Karpas-422 (cell line): ENCODE data around the gene RHOT1. TPM values are rescaled to one million over a fixed set of nuclear protein-coding genes. Genes with fewer than 3 reads are reported as not detected.

Experiments used
- DNase-seq: peaks from one replicate; pipeline ENCODE4 v3.0.0-alpha.2; 2015
- H2AFZ ChIP-seq: fragments of 200-600 bp; sonication (generic); 2 replicates; pipeline ENCODE4 v1.6.1; 2014; ENCODE audit warnings: antibody characterized with exemption, low read length, mixed read lengths
- H3K27ac ChIP-seq: fragments of 200-600 bp; sonication (generic); 2 replicates; pipeline ENCODE4 v1.5.1; 2014; ENCODE audit warnings: mild to moderate bottlenecking, low read length, moderate library complexity
- H3K27me3 ChIP-seq: fragments of 200-600 bp; sonication (generic); 2 replicates; pipeline ENCODE4 v1.6.1; 2014; ENCODE audit warnings: low read length, mixed read lengths
- H3K36me3 ChIP-seq: fragments of 200-600 bp; sonication (generic); 2 replicates; pipeline ENCODE4 v1.6.1; 2014; ENCODE audit warnings: low read length, mixed read lengths; ENCODE audit not compliant: insufficient read depth
- H3K4me1 ChIP-seq: fragments of 200-600 bp; sonication (generic); 2 replicates; pipeline ENCODE4 v1.6.1; 2014; ENCODE audit warnings: mild to moderate bottlenecking, low read length, mixed read lengths
- H3K4me2 ChIP-seq: fragments of 200-600 bp; sonication (generic); 2 replicates; pipeline ENCODE4 v1.6.1; 2014; ENCODE audit warnings: low read length, low read depth, mild to moderate bottlenecking; ENCODE audit not compliant: poor library complexity, severe bottlenecking
- H3K4me3 ChIP-seq: fragments of 200-600 bp; sonication (generic); 2 replicates; pipeline ENCODE4 v1.5.1; 2014; ENCODE audit warnings: mild to moderate bottlenecking, antibody characterized with exemption, low read length, mixed read lengths
- H3K79me2 ChIP-seq: fragments of 200-600 bp; sonication (generic); 2 replicates; pipeline ENCODE4 v1.6.1; 2014; ENCODE audit warnings: mild to moderate bottlenecking, low read length, mixed read lengths
- H3K9ac ChIP-seq: fragments of 200-600 bp; sonication (generic); 2 replicates; pipeline ENCODE4 v1.6.0; 2014; ENCODE audit warnings: low read length
- H3K9me2 ChIP-seq: fragments of 200-600 bp; sonication (generic), shearing (Covaris generic); replicated peaks from 2 replicates; pipeline ENCODE4 v1.6.0; 2014; ENCODE audit warnings: mild to moderate bottlenecking, low read length, moderate library complexity; ENCODE audit not compliant: insufficient read depth
- H3K9me3 ChIP-seq: fragments of 300-700, 200-600 bp; sonication (generic); 2 replicates; pipeline ENCODE4 v1.6.1; 2014; ENCODE audit warnings: low read length, mixed read lengths
- H4K20me1 ChIP-seq: fragments of 200-600 bp; sonication (generic); 2 replicates; pipeline ENCODE4 v1.6.1; 2014; ENCODE audit warnings: mild to moderate bottlenecking, antibody characterized with exemption, low read length, low read depth; ENCODE audit not compliant: insufficient read depth
- total RNA-seq: library from RNA; depleted of rRNA; stranded (reverse); fragments of >200 nt; shearing (Covaris generic); gene quantifications from 2 replicates; pipeline ENCODE4 v1.2.3, GENCODE V29; 2014; ENCODE audit warnings: low replicate concordance

RHOT1 gene
- total RNA-seq, 1 experiment from 2014 or later: 87.5 TPM

- Histone ChIP-seq H3K9ac (no peak overlapping the region), H3K4me3 (no peak overlapping the region), H3K4me2 (no peak overlapping the region), H3K27me3 (no peaks in the 10 kb centered on the region), H2AFZ (no peak overlapping the region), H3K36me3 (peaks cover 42% of the 10 kb centered on the region; the same call in 1 of the 2 replicates), H3K27ac (no peak overlapping the region), H3K79me2 (no peaks in the 10 kb centered on the region), H3K9me2 (no peaks in the 10 kb centered on the region), H3K9me3 (no peaks in the 10 kb centered on the region), H4K20me1 (no peaks in the 10 kb centered on the region), H3K4me1 (no peaks in the 10 kb centered on the region)
- no peak for DNase-seq
Measured at GRCh38 chr17:32206861-32207260, 64.6 kb downstream of the RHOT1 start.

- no peak for DNase-seq
- Histone ChIP-seq H3K27ac (no peak overlapping the region), H3K9me3 (no peaks in the 10 kb centered on the region), H3K9ac (no peak overlapping the region), H3K4me2 (no peak overlapping the region), H4K20me1 (no peaks in the 10 kb centered on the region), H3K4me3 (no peak overlapping the region), H3K79me2 (no peaks in the 10 kb centered on the region), H3K9me2 (no peaks in the 10 kb centered on the region), H2AFZ (no peak overlapping the region), H3K36me3 (peaks cover 35% of the 10 kb centered on the region; the same call in 1 of the 2 replicates), H3K4me1 (no peaks in the 10 kb centered on the region), H3K27me3 (no peaks in the 10 kb centered on the region)
Measured at GRCh38 chr17:32208436-32208835, 66.1 kb downstream of the RHOT1 start.

- Histone ChIP-seq H3K4me3 (no peak overlapping the region), H4K20me1 (no peaks in the 10 kb centered on the region), H3K9me2 (no peaks in the 10 kb centered on the region), H3K9ac (no peak overlapping the region), H3K27me3 (no peaks in the 10 kb centered on the region), H3K27ac (no peak overlapping the region), H3K9me3 (no peaks in the 10 kb centered on the region), H2AFZ (no peak overlapping the region), H3K36me3 (peaks cover 31% of the 10 kb centered on the region; the same call in 1 of the 2 replicates), H3K79me2 (no peaks in the 10 kb centered on the region), H3K4me2 (no peak overlapping the region), H3K4me1 (no peaks in the 10 kb centered on the region)
- DNase-seq: no peak
Measured at GRCh38 chr17:32209608-32210007, 67.3 kb downstream of the RHOT1 start.

- H2AFZ ChIP-seq: no peak overlapping the region
- H3K27me3 ChIP-seq: no peaks in the 10 kb centered on the region
- no peaks in the 10 kb centered on the region for H3K9me3 ChIP-seq
- H3K9me2 ChIP-seq: no peaks in the 10 kb centered on the region
- no peaks in the 10 kb centered on the region; the same call in 1 of the 2 replicates for H3K79me2 ChIP-seq
- H3K4me2 ChIP-seq: no peak overlapping the region
- H3K4me1 ChIP-seq: no peaks in the 10 kb centered on the region
- DNase-seq: no peak
- no peak overlapping the region for H3K4me3 ChIP-seq
- H3K36me3 ChIP-seq: peaks cover 28% of the 10 kb centered on the region; the same call in 1 of the 2 replicates
- H3K9ac ChIP-seq: no peak overlapping the region
- no peaks in the 10 kb centered on the region for H4K20me1 ChIP-seq
- H3K27ac ChIP-seq: no peak overlapping the region
Measured at GRCh38 chr17:32211671-32212070, 69.4 kb downstream of the RHOT1 start.

GRCh38 chr17:32215696-32216095 lies 73.4 kb downstream of the RHOT1 start:
- Histone ChIP-seq H4K20me1 (no peaks in the 10 kb centered on the region), H3K27ac (no peak overlapping the region), H2AFZ (no peak overlapping the region), H3K9ac (no peak overlapping the region), H3K4me3 (no peak overlapping the region), H3K79me2 (no peaks in the 10 kb centered on the region; the same call in 1 of the 2 replicates), H3K4me2 (no peak overlapping the region), H3K36me3 (no peaks in the 10 kb centered on the region; the same call in 1 of the 2 replicates), H3K9me2 (no peaks in the 10 kb centered on the region), H3K27me3 (no peaks in the 10 kb centered on the region), H3K9me3 (no peaks in the 10 kb centered on the region), H3K4me1 (no peaks in the 10 kb centered on the region)
- no peak for DNase-seq

GRCh38 chr17:32222621-32223020 lies 80.3 kb downstream of the RHOT1 start:
- DNase-seq: no peak
- Histone ChIP-seq H3K79me2 (no peaks in the 10 kb centered on the region), H3K9me3 (no peaks in the 10 kb centered on the region), H3K4me3 (no peak overlapping the region), H2AFZ (no peak overlapping the region), H3K27me3 (no peaks in the 10 kb centered on the region), H3K27ac (no peak overlapping the region), H3K9me2 (no peaks in the 10 kb centered on the region), H3K9ac (no peak overlapping the region), H3K36me3 (no peaks in the 10 kb centered on the region), H3K4me2 (no peak overlapping the region), H3K4me1 (no peaks in the 10 kb centered on the region), H4K20me1 (no peaks in the 10 kb centered on the region)

GRCh38 chr17:32223703-32224102 lies 81.4 kb downstream of the RHOT1 start:
- Histone ChIP-seq H3K4me3 (no peak overlapping the region), H3K27ac (no peak overlapping the region), H3K27me3 (no peaks in the 10 kb centered on the region), H2AFZ (no peak overlapping the region), H3K4me2 (no peak overlapping the region), H3K9ac (no peak overlapping the region), H3K9me3 (no peaks in the 10 kb centered on the region), H3K79me2 (no peaks in the 10 kb centered on the region), H4K20me1 (no peaks in the 10 kb centered on the region), H3K9me2 (no peaks in the 10 kb centered on the region), H3K36me3 (no peaks in the 10 kb centered on the region), H3K4me1 (no peaks in the 10 kb centered on the region)
- no peak for DNase-seq

DNA sequence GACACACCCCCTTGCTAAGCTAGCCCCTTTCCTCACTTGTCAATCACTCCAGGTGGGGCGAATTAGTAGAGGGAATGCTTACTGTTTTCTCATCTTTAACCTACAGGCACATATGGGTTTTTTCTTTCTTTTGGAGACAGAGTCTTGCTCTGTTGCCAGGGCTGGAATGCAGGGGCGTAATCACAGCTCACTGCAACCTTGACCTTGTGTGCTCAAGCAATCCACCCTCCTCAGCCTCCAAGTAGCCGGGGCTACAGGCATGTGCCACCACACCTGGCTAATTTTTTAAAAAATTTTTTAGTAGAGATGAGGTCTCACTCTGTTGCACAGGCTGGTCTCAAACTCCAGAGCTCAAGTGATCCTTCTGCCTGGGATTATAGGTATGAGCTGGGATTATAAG lies 84.6 kb downstream of the RHOT1 start:
- Histone ChIP-seq H3K27ac (no peak overlapping the region), H3K79me2 (no peaks in the 10 kb centered on the region), H3K9ac (no peak overlapping the region), H2AFZ (no peak overlapping the region), H4K20me1 (no peaks in the 10 kb centered on the region), H3K4me3 (no peak overlapping the region), H3K9me3 (no peaks in the 10 kb centered on the region), H3K9me2 (no peaks in the 10 kb centered on the region), H3K4me2 (no peak overlapping the region), H3K27me3 (no peaks in the 10 kb centered on the region), H3K36me3 (no peaks in the 10 kb centered on the region), H3K4me1 (peaks cover 3% of the 10 kb centered on the region)
- no peak for DNase-seq

- DNase-seq: no peak
- Histone ChIP-seq H3K9me2 (no peaks in the 10 kb centered on the region), H3K4me2 (no peak overlapping the region), H3K27ac (no peak overlapping the region), H2AFZ (no peak overlapping the region), H3K36me3 (no peaks in the 10 kb centered on the region), H3K4me3 (no peak overlapping the region), H3K4me1 (peaks cover 6% of the 10 kb centered on the region), H3K27me3 (no peaks in the 10 kb centered on the region), H3K9ac (no peak overlapping the region), H3K9me3 (no peaks in the 10 kb centered on the region), H3K79me2 (no peaks in the 10 kb centered on the region), H4K20me1 (no peaks in the 10 kb centered on the region)
Measured at GRCh38 chr17:32227910-32228309, 85.6 kb downstream of the RHOT1 start.
